ENCODE results near the gene SLC4A2. TPM values are rescaled to one million over a fixed set of nuclear protein-coding genes. Genes with fewer than 3 reads are reported as not detected.

Gene SLC4A2
- polyA plus RNA-seq, 2 of the 4 experiments (the other 2 are of a cell fraction): 112 to 275 TPM

DNA sequence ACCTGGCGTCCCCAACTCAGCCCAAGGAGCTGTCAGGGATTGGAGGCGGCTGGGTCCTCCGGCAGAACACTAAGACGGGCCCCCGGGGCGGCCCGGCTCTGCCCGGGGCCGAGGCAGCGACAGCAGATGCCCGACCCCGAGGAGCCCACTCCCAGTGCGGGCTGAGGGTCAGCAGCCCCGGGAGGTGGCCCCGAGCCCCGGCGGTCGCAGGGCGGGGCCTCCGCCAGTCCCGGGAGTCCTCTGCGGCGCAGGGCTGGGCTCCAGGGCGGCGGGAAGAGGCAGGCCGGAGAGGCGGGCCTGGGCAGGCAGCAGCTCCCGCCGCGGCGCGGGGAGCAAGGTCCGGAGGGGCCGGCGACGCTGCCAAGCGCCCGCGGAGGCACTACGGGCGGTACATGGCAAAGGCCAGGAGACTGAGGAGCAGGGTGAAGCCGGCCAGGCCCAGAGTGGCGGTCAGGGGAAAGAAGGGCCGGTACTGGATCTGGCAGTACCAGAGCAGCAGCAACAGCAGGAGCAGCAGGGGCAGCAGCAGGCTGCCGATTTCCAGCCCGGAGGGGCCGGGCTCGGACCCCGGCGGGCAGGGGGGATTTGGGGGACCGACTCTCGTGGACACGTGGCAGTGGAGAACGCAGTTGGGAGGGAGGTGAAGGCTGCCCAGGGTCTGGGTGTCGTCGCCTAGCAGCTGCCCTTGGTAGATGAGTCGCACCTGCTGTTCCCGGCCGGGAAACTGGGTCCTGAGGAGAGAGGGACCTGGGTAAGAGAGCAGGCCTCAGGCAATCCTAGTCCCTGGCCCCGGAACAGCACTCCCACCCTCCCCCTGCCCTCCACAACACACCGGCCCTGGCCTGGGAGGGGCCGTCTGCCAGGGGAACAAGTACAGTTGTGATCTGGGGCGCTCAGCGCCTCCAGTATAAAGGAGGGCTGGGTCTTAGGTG lies 22.0 kb downstream of the SLC4A2 start:
- FAIRE-seq (no peak), DNase-seq (ENCODE audit: low read depth in 1 of 2, low spot score in 1 of 2) (peak in 1 of 2 experiments; percentile 46), ATAC-seq (peak; percentile 7 to 13; a peak in 5 of 6 replicates)
- peak; percentile 93 for TF ChIP-seq RNF2 (IDR thresholded peaks at IDR 0.05; ENCODE audit: borderline replicate concordance, low read depth)
- TF ChIP-seq HES2 (IDR thresholded peaks at IDR 0.05): no peak
- no peak for TF ChIP-seq MAZ (IDR thresholded peaks at IDR 0.05; ENCODE audit: borderline replicate concordance, low read depth, low read length)
- TF ChIP-seq POLR2A (IDR thresholded peaks at IDR 0.05; ENCODE audit: low read length): no peak
- TF ChIP-seq EP300 (IDR thresholded peaks at IDR 0.05): no peak
- TF ChIP-seq ZNF302 (CRISPR knock-in tag; IDR thresholded peaks at IDR 0.05): no peak
- TF ChIP-seq RARB (CRISPR knock-in tag; IDR thresholded peaks at IDR 0.05): no peak
- no peak for TF ChIP-seq FOSB (CRISPR knock-in tag; IDR thresholded peaks at IDR 0.05)
- TF ChIP-seq BCL3 (IDR thresholded peaks at IDR 0.05): no peak
- no peak for TF ChIP-seq CTCF (IDR thresholded peaks at IDR 0.05)
- no peak for TF ChIP-seq CBX2 (IDR thresholded peaks at IDR 0.05; ENCODE audit: borderline replicate concordance, low read depth)
- no peak for TF ChIP-seq SMC3 (IDR thresholded peaks at IDR 0.05)
- 0 out of 2 replicates have a peak, but pooled peaks have one; percentile 1 for TF ChIP-seq PBX3 (IDR thresholded peaks at IDR 0.05)
- Histone ChIP-seq H3K4me2 (peak overlapping the region; percentile 95), H3K27ac (peak overlapping the region; percentile 98), H3K4me1 (peaks cover 53% of the 10 kb centered on the region), H3K9me3 (no peaks in the 10 kb centered on the region), H3K4me3 (peak overlapping the region; percentile 93)
- CTCF ChIA-PET: interaction anchor here (1.1 to 27.1 kb wide), 4 partner anchors 13 to 46 kb away, joined by 3 to 412 read pairs (median 14); no protein-coding TSS in a partner anchor
- WGBS (ENCODE audit: missing lambda C conversion rate): 19% methylated on average over 22 of the region's 64 CpGs
- POLR2A ChIA-PET: interaction anchor here (0.6 to 1.4 kb wide), 7 partner anchors 14 to 42 kb away, joined by 3 to 14 read pairs (median 4); partner anchors contain the start of gene CDK5

DNA sequence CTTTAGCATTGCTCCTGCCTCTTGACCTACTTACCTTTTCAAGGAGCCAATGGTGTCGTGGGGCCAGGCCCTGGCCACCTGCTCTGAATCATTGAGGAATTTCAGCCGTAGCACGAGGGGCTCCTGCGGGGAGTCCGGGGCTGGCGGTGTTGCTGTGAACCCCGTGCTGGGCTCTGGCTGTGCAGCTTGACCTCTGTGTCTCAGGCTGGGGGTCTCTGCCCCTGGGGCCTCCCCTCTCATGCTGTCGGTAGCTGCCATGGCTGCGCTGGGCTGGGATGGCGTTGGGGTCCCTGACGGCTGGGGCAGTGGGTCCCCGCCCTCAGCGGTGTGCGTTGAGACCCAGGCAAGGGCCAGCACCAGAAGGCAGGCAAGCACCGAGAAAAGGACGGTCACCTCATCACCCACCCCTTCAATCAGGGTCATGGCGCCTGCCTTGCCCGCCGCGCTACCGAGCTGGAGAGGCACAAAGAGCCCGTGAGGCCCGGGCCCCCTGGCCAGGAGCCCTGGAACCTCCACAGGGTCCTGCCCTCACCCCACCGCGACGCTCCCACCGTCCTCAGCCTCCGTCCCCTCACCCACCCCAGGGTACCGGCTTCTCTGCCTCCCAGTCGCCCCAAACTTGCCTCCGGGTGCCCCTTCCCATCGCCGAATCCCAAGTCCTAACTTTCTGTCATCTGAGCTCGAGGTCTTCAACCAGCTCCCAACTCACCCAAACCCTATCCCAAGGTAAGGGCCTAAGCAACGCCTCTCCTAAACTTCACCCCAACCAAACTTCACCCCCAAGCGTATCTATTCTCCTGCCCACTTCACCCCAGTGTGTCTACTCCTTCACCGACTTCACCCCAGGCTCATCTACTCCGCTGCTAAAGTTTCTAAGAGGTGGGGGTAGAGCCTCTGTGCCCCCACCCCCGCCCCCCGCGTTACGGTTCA lies 23.0 kb downstream of the SLC4A2 start:
- ChIA-PET CTCF (interaction anchor here (0.8 to 27.1 kb wide), 4 partner anchors 14 to 42 kb away, joined by 3 to 412 read pairs (median 12); no protein-coding TSS in a partner anchor), POLR2A (interaction anchor here (0.9 kb wide), 1 partner anchor 20 kb away, joined by 4 read pairs; no protein-coding TSS in a partner anchor)
- peaks cover 47% of the 10 kb centered on the region for H3K4me1 ChIP-seq
- DNase-seq (ENCODE audit: low read depth in 1 of 2, low spot score in 1 of 2): no peak
- ATAC-seq: no peak
- no peak for TF ChIP-seq CBX2 (IDR thresholded peaks at IDR 0.05; ENCODE audit: borderline replicate concordance, low read depth)
- no peak for TF ChIP-seq CEBPB (IDR thresholded peaks at IDR 0.05)
- TF ChIP-seq, protein P1, sequence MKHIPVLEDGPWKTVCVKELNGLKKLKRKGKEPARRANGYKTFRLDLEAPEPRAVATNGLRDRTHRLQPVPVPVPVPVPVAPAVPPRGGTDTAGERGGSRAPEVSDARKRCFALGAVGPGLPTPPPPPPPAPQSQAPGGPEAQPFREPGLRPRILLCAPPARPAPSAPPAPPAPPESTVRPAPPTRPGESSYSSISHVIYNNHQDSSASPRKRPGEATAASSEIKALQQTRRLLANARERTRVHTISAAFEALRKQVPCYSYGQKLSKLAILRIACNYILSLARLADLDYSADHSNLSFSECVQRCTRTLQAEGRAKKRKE (CRISPR knock-in tag; IDR thresholded peaks at IDR 0.05; ENCODE audit: low read depth): no peak
- TF ChIP-seq MAX (IDR thresholded peaks at IDR 0.05): no peak
- TF ChIP-seq ESRRA (IDR thresholded peaks at IDR 0.05; ENCODE audit: borderline replicate concordance, low read length): no peak
- no peak for TF ChIP-seq TP53 (CRISPR knock-in tag; IDR thresholded peaks at IDR 0.05)
- TF ChIP-seq POLR2AphosphoS2 (conservative IDR thresholded peaks at IDR 0.05; ENCODE audit: low read length): no peak
- no peak for TF ChIP-seq ZSCAN20 (CRISPR knock-in tag; IDR thresholded peaks at IDR 0.05)
- WGBS (ENCODE audit: missing lambda C conversion rate): 67% methylated on average over 29 of the region's 42 CpGs
- peak overlapping the region; percentile 95 for H3K4me2 ChIP-seq
- no peak for FAIRE-seq
- peak overlapping the region; percentile 93 for H3K4me3 ChIP-seq
- H3K9me3 ChIP-seq: no peaks in the 10 kb centered on the region
- H3K27ac ChIP-seq: peak overlapping the region; percentile 98
